Measurements from ENCODE around the gene ANO1.

ANO1 gene

DNA sequence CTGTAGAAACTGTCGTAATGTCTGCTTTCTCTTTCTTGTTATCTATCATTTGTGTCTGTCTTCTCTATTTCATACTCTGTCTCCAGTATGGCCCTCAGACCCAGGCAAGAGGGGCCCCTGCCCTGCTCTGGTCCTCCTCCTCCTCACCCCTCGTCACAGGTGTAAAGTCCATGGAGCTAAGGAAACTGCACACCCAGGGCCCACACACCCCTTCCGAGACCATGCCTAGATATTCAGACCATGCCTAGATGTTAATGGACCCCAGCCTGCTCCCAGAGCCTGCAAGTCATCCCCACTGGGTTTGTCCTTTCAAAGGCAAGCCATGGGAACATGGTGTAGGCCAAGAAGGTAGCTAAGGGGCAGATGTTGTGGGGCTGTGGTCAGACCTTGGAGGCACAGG is 24.1 kb upstream of the ANO1 start:
- no peak for DNase-seq (ENCODE audit: low spot score)

DNA sequence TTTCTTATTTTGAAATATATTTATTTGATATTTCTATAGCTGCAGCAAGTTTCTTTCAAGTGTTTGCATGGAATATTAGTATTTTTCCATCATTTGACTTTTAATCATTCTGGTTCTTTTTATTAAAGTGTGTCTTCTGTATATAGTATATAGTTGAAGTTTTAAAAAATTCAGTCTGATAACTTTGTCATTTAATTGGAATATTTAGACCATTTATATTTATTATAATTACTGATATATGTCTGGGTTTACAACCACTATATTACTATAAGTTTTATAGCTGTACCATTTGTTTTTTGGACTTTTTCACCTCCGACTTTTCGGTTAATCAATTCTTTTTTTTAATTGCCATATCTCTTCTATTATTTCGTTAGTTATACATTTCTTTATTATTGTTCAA is 22.7 kb upstream of the ANO1 start:
- no peak for DNase-seq (ENCODE audit: low spot score)

DNA sequence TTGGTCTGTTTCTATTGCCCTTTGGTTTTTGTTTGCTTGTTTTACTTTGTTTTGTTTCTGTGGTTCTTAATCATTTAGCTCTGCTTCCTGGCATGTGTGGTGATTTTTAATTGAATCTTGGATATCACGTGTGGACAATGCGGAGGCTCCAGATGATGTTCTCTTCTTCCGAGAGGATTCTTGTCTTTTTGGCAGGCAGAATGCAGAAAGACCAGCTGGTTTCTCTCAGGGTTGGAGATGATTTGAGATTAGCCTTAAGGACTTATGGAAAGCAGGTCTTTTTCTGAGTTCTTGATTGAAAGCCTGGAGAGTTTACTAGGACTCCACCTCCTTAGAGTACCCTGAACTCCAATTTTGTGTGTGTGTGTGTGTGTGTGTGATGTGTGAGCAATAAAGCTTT is 21.0 kb upstream of the ANO1 start:
- DNase-seq (ENCODE audit: low spot score), result no peak

DNA sequence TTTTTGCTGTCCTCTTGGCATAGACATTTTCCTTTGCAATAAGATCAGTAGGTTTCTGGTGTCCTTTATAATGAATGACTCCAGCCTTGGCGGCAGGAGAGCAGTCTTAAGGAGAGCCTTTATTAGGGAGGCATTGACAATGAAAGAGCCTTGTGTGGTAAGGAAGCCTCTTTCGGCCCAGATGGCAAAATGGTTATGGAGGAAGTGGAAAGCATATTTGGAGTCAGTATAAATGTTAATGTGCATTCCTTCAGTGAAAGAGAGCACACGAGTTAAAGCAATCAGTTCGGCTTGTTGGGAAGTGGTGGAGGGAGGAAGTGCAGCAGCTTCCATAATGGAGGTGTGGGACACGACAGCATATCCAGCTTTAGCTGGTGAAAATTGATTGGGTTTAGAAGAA is 18.1 kb upstream of the ANO1 start:
- DNase-seq (ENCODE audit: low spot score), result no peak

DNA sequence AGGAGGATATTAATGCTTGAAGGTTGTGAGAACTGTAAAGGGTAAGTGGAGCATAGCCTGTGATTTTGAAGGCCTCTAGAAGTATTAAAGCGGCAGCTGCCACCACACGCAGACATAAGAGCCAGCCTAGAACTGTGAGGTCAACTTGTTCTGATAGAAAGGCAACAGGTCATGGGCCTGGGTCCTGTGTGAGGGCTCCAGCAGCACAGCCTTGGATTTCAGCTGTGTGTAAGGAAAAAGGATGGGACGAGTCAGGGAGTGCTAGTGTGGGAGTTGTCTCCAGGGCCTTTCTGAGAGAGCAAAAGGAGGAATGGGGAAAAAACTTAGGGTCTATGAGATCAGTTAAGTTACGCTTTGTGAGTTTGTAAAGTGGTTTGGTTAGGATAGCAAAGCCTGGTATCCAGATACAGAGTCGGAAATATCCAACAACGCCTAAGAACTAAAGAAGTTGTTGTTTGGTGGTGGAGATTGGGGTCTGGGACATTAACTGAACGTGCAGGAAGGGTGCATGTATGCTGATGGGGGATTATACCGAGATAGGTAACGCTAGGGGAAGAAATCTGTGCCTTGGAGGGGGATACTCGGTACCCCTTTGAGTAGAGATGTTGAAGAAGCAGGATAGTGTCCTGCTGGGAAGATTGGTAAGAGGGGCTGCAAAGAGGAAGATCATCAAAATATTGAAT is 17.4 kb upstream of the ANO1 start:
- DNase-seq (ENCODE audit: low spot score), result no peak

DNA sequence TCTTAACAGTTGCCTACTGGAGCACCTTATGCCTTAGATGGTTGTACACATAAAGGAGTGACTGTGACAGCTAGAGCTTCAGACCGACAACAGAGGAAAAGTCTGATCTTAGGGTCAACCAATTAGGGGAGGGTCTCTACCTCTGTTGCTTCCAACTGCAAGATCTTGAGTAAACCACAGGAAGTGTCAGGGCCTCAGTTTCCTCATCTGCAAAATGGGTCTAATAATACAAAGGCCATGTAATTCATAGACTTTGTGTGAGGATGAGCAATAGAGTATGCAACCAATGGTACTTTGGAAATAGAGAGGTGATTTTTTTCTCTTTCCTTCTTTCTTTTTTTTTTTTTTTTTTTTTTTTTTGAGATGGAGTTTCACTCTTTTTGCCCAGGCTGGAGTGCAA is 16.4 kb upstream of the ANO1 start:
- no peak for DNase-seq (ENCODE audit: low spot score)

DNA sequence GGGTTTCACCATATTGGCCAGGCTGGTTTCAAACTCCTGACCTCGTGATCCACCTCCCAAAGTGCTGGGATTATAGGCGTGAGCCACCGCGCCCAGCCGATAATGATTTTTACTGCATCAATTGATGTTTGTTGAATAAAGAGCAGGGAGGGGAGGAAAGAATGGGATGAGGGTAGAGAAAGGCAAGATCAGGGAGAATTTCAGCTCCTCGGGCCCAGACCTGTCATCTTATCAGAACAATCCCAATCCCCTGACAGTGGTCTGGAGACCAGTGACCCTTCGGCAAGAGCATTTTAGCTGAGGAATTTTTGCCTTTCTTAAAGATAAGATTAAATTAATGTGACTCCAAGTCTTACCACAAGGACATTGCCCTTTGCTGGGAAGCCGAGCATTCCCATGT is 15.0 kb upstream of the ANO1 start:
- no peak for DNase-seq (ENCODE audit: low spot score)

DNA sequence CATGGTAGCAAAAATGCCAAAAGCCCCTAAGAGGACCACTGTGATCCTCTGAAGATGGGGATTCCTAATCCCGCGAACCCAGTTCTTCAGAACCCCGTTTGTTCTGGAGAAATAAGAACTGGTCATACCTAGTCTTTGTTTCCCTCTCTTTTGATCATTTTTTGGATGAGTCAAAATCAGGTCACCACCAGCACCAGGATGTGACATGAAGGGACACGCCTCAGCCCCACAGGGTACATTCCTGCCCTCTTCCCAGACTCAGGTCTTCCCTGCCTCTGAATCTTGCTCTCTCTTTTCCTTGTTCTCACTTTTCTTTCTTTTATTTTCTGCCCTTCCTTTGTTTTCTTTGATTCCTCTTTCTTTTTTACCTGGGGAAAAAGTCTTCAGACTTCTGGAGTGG is 14.6 kb upstream of the ANO1 start:
- DNase-seq (ENCODE audit: low spot score), result no peak

DNA sequence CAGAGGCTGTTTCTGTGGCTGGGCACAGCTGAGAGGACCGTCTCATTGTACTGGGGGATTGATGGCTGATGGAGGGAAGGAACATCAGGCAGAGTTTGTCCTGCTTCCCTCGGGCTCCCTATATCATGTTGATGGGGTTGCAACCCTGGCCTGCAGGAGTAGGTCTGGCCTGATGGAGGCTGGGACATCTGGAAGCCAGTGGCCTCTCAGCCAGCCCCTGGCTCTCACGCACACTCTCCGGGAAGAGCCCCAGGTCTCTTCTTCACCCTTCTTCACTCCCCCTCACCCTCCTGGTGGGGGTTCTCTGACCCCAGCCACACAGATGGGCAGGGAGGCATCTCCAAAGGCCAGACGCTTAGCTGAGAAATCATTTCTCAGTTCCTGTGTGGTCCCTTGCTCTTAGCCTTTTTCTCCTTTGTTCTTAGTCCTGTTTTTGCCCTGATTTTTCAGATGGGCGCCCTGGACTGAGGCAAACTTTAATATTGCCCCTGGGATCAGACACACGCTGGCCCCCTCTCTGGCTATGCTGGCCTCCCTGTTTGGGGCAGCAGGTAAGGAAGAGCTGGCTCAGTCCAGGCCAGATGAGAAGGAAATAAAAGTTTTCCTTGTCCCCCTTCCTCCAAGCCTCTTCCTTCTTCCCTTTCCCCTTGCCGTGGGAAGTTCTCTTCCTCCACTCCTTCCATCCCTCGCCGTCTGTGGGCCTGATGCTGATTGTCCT is 13.9 kb upstream of the ANO1 start:
- DNase-seq (ENCODE audit: low spot score), result no peak

DNA sequence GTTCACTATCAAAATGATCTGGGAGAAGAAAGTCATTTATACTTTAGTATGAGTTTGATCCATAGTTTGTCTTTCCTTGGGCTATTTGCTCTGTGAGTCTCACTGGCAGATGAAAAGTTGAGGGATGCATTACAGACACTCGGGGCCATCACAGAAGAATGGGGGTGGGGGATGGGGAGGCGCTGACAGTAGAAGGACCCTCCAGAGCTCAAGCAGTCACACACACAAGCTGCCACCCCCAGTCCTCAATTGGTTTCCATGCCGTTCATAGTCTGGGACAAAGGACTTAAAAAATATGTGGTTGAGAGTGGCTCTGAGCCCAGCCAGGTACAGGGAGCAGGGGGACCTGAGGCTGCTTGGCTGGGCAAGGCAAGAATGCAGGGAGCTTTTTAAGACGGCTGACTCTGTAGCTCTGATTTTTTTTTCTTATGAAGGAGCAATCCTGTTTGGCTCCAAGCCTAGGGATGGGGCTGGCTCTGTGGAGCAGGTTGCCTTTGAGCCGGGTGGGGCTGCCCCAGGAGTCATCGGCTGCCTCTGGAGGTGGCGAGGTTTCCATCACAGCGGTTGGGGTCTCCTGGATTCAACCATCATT is 13.3 kb upstream of the ANO1 start:
- DNase-seq (ENCODE audit: low spot score), result no peak

DNA sequence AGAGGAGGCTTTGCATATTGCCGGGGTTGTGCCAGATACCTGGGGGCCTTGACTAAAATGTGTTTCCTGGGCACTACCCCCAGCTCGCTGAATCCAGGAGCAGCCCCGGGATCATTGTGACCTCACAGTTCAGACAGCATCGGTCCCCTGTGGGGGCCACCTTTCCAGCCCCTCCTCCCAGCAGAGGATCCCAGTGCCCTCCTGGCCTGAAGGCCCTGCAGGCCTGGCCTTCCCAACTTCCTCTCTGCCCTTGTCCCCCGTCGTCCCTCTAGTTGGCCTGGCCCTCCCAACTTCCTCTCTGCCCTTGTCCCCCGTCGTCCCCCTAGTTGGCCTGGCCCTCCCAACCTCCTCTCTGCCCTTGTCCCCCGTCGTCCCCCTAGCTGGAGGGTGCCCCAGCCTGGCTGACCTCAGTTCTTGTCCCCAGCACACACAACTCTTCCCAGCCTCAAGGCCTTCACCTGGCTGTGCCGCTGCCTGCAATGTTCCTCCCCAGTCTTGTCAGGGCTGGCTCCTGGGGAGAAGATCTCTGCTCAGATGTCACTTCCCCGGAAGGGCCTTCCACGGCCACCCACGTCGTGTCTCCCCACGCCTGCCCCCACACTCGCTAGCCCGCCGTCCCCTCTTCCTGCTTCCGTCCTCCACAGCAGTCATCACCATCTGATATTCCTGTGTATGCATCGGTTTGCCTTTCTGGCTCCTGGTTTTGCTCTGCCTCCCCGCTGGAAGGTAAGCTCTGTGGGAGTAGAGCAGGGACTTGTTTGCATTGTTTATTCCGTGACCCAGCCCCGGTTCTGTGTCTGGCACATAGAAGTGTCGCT is 12.6 kb upstream of the ANO1 start:
- DNase-seq (ENCODE audit: low spot score), result no peak

DNA sequence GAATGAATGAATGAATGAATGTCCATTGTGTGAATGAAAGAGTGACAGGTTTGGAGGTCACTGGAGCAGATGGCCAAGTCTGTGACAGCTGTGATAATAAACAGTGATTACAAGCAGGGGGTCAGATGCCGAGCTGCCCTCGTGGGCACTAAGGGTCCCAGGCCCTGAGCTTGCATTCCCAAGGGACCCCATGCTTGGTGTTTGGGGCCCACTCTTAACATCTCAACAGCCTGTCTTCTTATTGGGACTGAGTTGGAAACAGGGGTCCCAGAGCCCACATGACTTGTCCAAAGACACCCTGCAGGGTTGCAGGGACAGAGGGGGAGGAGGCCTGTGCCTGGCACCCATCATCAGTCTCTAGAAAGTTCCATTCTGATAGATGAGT is 12.0 kb upstream of the ANO1 start:
- no peak for DNase-seq (ENCODE audit: low spot score)

DNA sequence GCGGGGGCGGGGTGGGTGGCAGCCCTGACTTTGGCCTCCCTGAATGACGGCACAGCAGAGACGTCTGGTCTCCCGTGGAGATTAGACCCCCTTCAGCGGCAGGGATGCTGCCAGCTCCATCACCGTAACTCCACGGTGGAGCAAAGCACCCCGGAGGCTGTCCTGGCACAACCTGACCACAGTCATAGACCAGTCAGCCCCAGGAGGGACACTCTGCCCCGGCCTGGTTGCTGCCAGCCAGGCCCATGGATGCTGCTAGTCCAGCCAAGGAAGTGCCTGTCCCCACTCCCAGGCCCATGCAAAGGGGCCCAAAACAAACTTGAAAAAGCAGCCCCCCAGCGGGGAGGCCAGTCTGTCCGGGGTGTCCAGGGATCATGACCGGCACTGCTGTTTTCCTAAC is 11.5 kb upstream of the ANO1 start:
- DNase-seq (ENCODE audit: low spot score), result no peak

DNA sequence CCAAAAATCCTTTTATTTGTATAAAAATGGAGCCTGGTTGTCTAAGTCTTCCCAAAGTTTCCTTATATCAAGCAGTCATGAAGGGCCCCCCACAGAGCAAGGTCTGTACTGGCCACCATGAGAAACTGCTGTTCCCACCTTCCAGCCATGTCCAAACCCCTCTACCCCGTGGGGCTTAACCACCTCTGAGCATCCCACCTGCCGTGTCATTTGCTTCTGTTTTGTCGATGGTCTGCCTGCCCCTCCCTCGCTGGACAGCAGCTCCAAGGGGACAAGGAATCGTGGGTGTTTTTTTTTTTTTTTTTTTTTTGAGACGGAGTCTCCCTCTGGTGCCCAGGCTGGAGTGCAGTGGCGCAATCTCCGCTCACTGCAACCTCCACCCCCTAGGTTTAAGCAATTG is 11.1 kb upstream of the ANO1 start:
- no peak for DNase-seq (ENCODE audit: low spot score)

DNA sequence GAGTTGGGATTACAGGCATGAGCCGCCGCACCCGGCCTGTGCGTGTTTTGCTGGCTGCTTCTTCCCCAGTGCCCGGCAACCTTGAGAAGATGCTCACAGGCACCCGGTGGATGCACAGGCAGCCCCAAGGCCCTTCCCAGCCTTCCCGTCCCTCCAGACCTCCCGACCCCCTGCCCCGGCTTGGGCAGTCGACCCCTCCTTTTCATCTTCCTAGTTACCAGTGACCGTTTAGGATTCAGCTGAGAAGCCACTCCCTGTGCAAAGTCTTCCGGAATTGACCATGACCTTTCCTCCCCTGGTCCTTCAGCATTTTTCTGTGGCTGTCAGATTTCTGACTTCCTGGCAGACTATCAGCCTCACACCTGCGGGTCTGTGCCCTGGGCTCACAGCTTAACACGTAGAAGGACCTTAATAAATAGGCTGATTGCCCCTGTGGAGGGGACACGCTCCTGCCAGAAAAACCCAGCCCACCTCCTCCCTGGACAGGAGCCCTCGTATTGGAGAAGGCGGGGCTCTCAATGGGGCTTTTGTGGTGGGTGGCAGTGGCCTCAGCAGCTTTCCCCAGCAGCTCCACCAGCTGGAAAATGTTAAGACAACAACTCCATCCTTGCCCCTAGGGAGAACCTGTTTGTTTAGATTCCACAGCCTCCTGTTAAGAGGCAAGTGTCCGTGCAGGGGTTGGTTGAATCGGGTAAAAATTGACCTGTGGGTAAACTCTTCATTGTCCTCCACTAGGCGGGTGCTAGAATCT is 10.4 kb upstream of the ANO1 start:
- DNase-seq (ENCODE audit: low spot score), result no peak

DNA sequence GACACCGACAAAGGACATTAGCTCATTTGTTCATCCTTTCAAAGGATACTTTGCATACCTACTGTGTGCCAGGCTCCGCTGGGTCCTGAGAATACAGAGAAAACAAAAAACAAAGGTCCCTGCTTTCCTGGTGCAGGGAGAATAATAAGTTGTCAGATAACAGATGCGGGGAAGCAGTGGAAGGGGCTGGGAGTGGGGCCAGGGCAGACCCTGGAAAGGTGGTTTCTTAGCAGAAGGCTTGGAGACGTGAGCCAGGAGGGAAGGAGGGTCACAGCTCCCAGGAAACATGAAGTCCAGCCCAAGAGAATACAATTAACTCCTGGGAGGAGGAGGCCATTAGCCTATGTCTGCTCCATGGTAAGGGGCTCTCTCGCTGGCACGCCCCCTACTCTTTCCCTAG is 9.8 kb upstream of the ANO1 start:
- DNase-seq (ENCODE audit: low spot score), result no peak

DNA sequence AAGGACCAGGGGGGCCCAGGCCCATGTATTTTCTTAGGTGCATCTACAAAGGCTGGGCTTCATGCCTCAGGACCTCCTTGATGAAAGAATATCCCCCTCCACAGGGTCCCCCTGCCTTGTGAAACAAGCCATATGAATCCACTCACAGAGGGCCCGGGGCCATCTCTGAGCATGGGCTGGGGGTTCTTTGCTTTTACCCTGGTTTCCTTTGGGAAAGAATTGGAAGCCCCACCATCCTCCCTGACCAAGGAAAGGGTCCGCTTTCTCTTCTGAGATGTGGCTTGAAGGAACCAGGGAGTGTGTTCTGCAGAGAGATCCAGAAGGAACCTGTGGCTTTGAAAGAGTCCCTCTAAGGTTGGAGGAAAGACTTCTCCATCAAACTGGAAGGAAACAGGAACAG is 9.2 kb upstream of the ANO1 start:
- DNase-seq (ENCODE audit: low spot score), result peak; percentile 4

DNA sequence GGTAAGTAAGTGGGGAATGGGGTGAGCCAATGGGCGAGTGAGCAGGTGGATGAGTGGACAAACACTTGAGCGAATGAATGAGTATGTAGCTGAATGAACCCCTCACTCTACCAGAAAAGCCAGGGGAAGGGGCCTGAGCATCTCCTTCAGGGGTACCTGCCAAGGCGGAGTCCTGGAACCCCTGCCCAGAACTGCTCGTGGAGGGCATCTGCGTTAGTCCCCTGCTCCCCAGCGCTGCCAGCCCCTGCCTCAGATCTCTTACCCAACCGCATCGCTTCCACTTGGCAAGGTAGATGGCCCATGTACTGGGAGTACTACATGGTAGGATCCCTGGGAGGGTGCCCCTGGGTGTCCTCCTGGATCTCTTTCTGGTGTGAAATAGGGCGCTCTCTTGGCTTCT is 7.4 kb upstream of the ANO1 start:
- no peak for DNase-seq (ENCODE audit: low spot score)

DNA sequence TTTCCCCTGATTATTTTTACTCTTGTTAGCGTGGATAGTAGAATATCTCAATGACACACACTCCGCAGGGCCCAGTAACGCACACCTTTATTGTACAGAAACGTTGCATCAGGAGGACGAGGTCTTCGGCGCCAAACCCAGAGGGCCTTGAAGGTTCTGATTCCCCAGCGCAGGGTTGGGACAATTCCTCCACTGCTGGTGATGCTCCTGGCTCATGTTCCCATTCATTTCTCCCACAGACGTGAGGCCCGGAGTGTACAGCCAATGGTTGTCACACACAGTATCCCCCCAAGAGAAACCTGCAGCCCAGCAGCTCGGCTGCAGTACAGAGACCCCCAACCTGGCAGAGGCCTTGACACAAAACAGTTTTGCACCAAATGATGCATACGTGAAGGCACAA is 6.1 kb upstream of the ANO1 start:
- no peak for DNase-seq (ENCODE audit: low spot score)

DNA sequence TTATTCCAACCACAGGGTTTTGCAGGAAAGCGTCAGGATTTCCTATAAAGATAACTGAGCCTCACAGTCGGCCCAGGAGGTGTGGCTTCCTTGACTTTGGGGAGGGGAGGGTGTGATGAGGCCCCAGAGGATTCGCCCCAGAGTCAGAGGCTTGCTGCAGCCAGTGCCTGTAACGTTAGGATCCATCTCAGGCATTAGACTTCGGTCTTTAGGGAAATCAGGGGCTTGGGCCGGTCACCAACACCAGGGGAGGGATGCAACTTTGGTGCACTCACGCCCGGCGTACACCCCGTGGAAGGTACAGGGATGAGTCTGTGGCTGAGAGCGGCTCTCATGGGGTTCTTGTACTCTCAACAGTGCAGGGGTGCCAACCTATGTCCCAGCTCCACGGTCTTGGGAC is 5.7 kb upstream of the ANO1 start:
- DNase-seq (ENCODE audit: low spot score), result no peak

DNA sequence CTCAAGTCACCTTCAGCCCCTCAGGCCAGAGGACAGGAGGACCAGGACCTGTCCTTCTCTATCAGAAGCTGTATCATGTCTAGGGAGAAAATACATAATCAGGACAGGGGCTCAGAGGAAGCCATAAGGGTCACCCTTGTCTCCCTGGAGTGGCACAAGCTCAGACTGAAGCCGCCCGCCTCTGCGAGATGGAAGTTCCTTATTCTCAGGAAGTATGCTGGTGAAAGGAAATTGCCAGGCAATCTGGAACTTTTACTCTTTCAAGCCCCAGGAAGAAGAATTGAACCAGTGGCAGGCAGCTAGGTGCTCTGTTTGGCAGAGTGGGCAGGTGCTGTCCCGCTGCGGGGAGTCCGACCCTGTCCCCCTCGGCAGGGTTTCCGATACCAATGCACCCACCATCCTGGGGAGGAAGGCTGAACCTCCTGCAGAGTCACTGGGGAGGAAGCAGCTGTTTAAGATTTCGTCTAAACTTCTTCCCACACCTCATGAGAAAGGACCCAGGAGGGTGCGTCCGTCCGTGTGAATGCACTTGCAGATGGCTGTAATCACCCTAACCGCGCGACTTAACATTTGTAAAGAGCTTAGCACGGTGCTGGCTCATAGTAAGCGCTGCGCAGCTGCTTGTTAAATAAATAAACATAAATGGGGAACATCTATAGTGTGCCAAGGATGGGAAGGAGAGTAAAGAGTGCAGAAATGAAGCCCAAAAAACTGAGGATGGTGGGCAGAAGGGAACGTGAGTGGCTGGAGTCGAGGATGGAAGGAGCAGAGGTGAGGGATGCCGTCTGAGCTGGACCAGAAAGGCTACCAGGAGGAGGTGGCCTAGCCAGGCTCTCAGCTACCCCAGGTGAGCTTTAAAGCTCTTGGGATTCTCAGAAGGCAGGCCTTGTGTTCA is 5.0 kb upstream of the ANO1 start:
- no peak for DNase-seq (ENCODE audit: low spot score)
